ENCODE data around the gene ATP9B. TPM values are rescaled to one million over a fixed set of nuclear protein-coding genes. Genes with fewer than 3 reads are reported as not detected.

ATP9B gene
- total RNA-seq, 1 experiment from 2014 or later: 8.6 TPM

GRCh38 chr18:79379931-79380815 is 311.0 kb downstream of the ATP9B start:
- intact Hi-C loops (cut with micrococcal nuclease; ENCODE audit: unreplicated experiment): loop anchor here (1.0 kb wide), 2 partner anchors 148 to 264 kb away; no protein-coding TSS in a partner anchor
- H2AFZ ChIP-seq: no peak overlapping the region
- H3K4me3 ChIP-seq: no peak overlapping the region
- H3K27ac ChIP-seq: no peak overlapping the region
- no peak overlapping the region for H3K4me2 ChIP-seq
- no peaks in the 10 kb centered on the region for H3F3A ChIP-seq (ENCODE audit: insufficient read depth, low read depth)
- peaks cover 26% of the 10 kb centered on the region for H3K27me3 ChIP-seq (ENCODE audit: insufficient read depth, low read depth)
- H4K20me1 ChIP-seq (ENCODE audit: insufficient read depth): no peaks in the 10 kb centered on the region; the same call in 1 of the 2 replicates
- POLR2A ChIA-PET (ENCODE audit: unreplicated experiment): interaction anchor here (0.6 kb wide), 1 partner anchor 463 kb away, joined by 3 read pairs; no protein-coding TSS in a partner anchor
- H3K9me2 ChIP-seq (ENCODE audit: insufficient read depth): no peaks in the 10 kb centered on the region
- TF ChIP-seq CTCF (conservative IDR thresholded peaks at IDR 0.05) (no peak), EZH2 (IDR thresholded peaks at IDR 0.05; ENCODE audit: low read depth) (no peak)
- no TSS peak for BruUV-seq (replicated peaks)
- CTCF ChIA-PET: no interaction called here
- H3K4me1 ChIP-seq (replicated peaks; ENCODE audit: insufficient read depth): no peaks in the 10 kb centered on the region
- DNase-seq: no peak
- H3K79me2 ChIP-seq (ENCODE audit: low read depth): no peaks in the 10 kb centered on the region
- H3K36me3 ChIP-seq (ENCODE audit: low read depth): no peaks in the 10 kb centered on the region
- no peaks in the 10 kb centered on the region for H3K9me3 ChIP-seq (ENCODE audit: insufficient read depth, low read depth)

DNA sequence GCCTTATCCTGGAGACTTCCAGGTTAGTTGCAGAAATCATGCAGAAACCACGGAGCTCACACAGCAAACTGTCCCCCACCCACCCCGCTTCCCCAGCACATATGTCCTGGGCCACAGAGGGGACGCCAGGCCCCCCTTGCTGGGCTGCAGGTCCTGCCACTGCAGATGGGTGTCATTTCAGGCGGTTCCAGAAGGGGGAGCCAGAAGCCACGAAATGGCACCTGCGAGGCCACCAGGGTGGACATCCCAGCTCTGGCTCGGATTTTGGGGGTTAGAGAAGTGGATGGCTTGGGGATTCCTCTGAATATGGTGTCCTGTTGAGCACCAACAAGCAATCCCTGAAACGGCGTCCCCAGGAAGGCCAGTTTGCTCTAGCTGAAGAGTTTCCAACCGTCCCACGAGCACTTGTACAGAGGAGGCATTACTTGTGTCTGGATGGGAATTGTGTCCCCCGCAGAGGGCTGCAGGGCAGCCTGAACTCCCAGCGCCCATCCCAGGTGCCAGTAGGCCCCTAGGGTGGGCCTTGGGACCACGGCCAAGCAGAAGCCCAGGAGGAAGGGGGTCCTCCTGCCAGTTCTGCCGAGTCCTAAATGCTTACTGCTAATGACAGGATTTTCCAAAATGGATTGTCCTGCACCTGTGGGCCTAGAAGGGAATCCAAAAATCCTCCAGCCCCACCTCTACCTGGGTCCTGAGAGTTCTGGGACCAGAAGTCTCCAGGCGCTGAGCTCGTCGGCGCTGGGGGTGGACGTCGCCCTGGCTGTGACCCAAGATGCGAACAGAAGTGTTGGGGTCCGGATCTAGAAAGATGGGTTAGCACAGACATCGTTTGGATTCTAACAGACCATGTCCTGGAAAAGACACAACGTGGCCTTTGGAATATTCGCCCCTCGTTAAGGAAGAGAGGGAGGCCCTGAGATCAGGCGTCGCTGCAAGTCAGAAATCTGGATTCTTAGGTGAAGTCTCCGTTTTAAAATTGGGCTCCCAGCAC is 311.9 kb downstream of the ATP9B start:
- no peaks in the 10 kb centered on the region for H3F3A ChIP-seq (ENCODE audit: insufficient read depth, low read depth)
- TF ChIP-seq CTCF (conservative IDR thresholded peaks at IDR 0.05) (peak; percentile 95), EZH2 (IDR thresholded peaks at IDR 0.05; ENCODE audit: low read depth) (no peak)
- no peaks in the 10 kb centered on the region for H3K79me2 ChIP-seq (ENCODE audit: low read depth)
- no peak overlapping the region for H2AFZ ChIP-seq
- BruUV-seq (replicated peaks): no TSS peak
- ChIA-PET CTCF (no interaction called here), POLR2A (ENCODE audit: unreplicated experiment) (no interaction called here)
- no peak overlapping the region for H3K27ac ChIP-seq
- H3K27me3 ChIP-seq (ENCODE audit: insufficient read depth, low read depth): peaks cover 26% of the 10 kb centered on the region
- H3K4me1 ChIP-seq (replicated peaks; ENCODE audit: insufficient read depth): no peaks in the 10 kb centered on the region
- intact Hi-C loops (cut with micrococcal nuclease; ENCODE audit: unreplicated experiment): no loop called here
- H3K4me2 ChIP-seq: no peak overlapping the region
- no peaks in the 10 kb centered on the region for H3K36me3 ChIP-seq (ENCODE audit: low read depth)
- peak in 1 of 2 experiments; percentile 53 for DNase-seq
- H3K9me2 ChIP-seq (ENCODE audit: insufficient read depth): no peaks in the 10 kb centered on the region
- H3K4me3 ChIP-seq: no peak overlapping the region
- H4K20me1 ChIP-seq (ENCODE audit: insufficient read depth): no peaks in the 10 kb centered on the region; the same call in 1 of the 2 replicates
- no peaks in the 10 kb centered on the region for H3K9me3 ChIP-seq (ENCODE audit: insufficient read depth, low read depth)

DNA sequence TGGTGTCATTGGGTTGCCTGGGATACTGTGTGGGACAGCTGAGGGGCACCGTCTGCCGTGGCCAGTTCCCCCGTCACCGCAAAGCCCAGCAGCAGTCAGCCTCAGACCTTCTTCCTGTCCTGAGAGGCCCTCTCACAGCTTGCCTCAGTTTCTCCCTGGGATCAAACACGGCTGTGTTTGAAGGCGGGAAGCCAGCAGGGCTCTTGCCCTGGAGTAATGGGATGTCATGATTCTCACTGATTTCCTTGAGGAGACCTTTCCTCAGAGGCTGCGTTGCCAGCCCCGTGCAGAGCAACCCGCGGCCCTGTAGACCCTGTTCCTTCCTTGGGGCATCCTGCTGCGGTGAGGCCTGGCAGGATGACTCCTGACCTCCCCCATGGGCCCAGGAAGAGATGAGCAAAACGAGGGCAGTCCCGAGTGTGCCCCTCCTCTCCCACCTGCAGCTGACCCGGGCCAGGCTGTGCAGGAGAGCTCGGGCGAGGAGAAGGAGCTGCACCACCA is 312.7 kb downstream of the ATP9B start:
- intact Hi-C loops (cut with micrococcal nuclease; ENCODE audit: unreplicated experiment): no loop called here
- H4K20me1 ChIP-seq (ENCODE audit: insufficient read depth): no peaks in the 10 kb centered on the region; the same call in 1 of the 2 replicates
- H3K4me1 ChIP-seq (replicated peaks; ENCODE audit: insufficient read depth): no peaks in the 10 kb centered on the region
- H3K27ac ChIP-seq: no peak overlapping the region
- H3F3A ChIP-seq (ENCODE audit: insufficient read depth, low read depth): no peaks in the 10 kb centered on the region
- ChIA-PET POLR2A (ENCODE audit: unreplicated experiment) (no interaction called here), CTCF (no interaction called here)
- H3K4me3 ChIP-seq: no peak overlapping the region
- no peaks in the 10 kb centered on the region for H3K9me2 ChIP-seq (ENCODE audit: insufficient read depth)
- DNase-seq: no peak
- no peaks in the 10 kb centered on the region for H3K79me2 ChIP-seq (ENCODE audit: low read depth)
- no peak overlapping the region for H3K4me2 ChIP-seq
- H3K27me3 ChIP-seq (ENCODE audit: insufficient read depth, low read depth): peaks cover 26% of the 10 kb centered on the region
- no TSS peak for BruUV-seq (replicated peaks)
- no peaks in the 10 kb centered on the region for H3K36me3 ChIP-seq (ENCODE audit: low read depth)
- no peaks in the 10 kb centered on the region for H3K9me3 ChIP-seq (ENCODE audit: insufficient read depth, low read depth)
- TF ChIP-seq EZH2 (IDR thresholded peaks at IDR 0.05; ENCODE audit: low read depth) (no peak), CTCF (conservative IDR thresholded peaks at IDR 0.05) (no peak)
- H2AFZ ChIP-seq: no peak overlapping the region

All from PC-9 (cell line).